Fibroblast of lung (primary cell): ENCODE data around the gene FBLN1. TPM values are rescaled to one million over a fixed set of nuclear protein-coding genes. Genes with fewer than 3 reads are reported as not detected.

Experiments used
- DNase-seq, 2 donors: peaks; one replicate each; pipeline versions ENCODE4 v3.0.0 to v3.0.0-alpha.2; 2010; ENCODE audit warnings: low read depth in 2 of 2
- H2AFZ ChIP-seq: 2 replicates; pipeline ENCODE4 v1.5.1; 2012; ENCODE audit warnings: low read length, control low read depth, inconsistent platforms
- H3K27ac ChIP-seq: 2 replicates; pipeline ENCODE4 v1.5.1; 2011; ENCODE audit warnings: low read length, control low read depth; ENCODE audit not compliant: insufficient read depth
- H3K27me3 ChIP-seq: 2 replicates; pipeline ENCODE4 v1.5.1; 2011; ENCODE audit warnings: mild to moderate bottlenecking, low read length; ENCODE audit not compliant: control insufficient read depth, insufficient read depth
- H3K36me3 ChIP-seq: 2 replicates; pipeline ENCODE4 v1.5.1; 2011; ENCODE audit warnings: low read length; ENCODE audit not compliant: control insufficient read depth, insufficient read depth
- H3K4me1 ChIP-seq: 2 replicates; pipeline ENCODE4 v1.5.1; 2011; ENCODE audit warnings: low read length; ENCODE audit not compliant: control insufficient read depth, insufficient read depth; ENCODE audit errors: extremely low read depth
- H3K4me2 ChIP-seq: 2 replicates; pipeline ENCODE4 v1.5.1; 2011; ENCODE audit warnings: low read length, control low read depth; ENCODE audit not compliant: insufficient read depth; ENCODE audit errors: extremely low read depth
- H3K4me3 ChIP-seq, 4 experiments: fragments of 200-600 bp in 1 of 4; sonication (generic) in 1 of 4; replicated peaks in 1 of 4; 2 replicates each; pipeline ENCODE4 v1.5.1; 2011 to 2016; ENCODE audit warnings: low read length in 4 of 4, low read depth in 3 of 4, mild to moderate bottlenecking in 3 of 4, control low read depth in 2 of 4, inconsistent platforms in 1 of 4, mixed read lengths in 1 of 4; ENCODE audit not compliant: insufficient read depth in 1 of 4; ENCODE audit errors: control extremely low read depth in 1 of 4
- H3K79me2 ChIP-seq: 2 replicates; pipeline ENCODE4 v1.5.1; 2012; ENCODE audit warnings: mild to moderate bottlenecking, low read length, inconsistent platforms; ENCODE audit not compliant: control insufficient read depth, insufficient read depth
- H3K9ac ChIP-seq: 2 replicates; pipeline ENCODE4 v1.5.1; 2011; ENCODE audit warnings: mild to moderate bottlenecking, low read length, control low read depth; ENCODE audit not compliant: insufficient read depth
- H3K9me3 ChIP-seq: 2 replicates; pipeline ENCODE4 v1.5.1; 2012; ENCODE audit warnings: low read depth, low read length; ENCODE audit not compliant: control insufficient read depth, insufficient read depth
- H4K20me1 ChIP-seq: 2 replicates; pipeline ENCODE4 v1.5.1; 2011; ENCODE audit warnings: low read length; ENCODE audit not compliant: control insufficient read depth, insufficient read depth; ENCODE audit errors: extremely low read depth
- EZH2 ChIP-seq: IDR thresholded peaks from 2 replicates; pipeline ENCODE4 v1.5.1; 2012; ENCODE audit warnings: low read length, control low read depth, mild to moderate bottlenecking; ENCODE audit errors: missing control alignments
- polyA plus RNA-seq, 2 donors: library from polyadenylated mRNA; depleted of rRNA in 1 of 2; stranded (reverse) in 1 of 2; unstranded in 1 of 2; fragments of >200 nt; gene quantifications; 2 replicates each; pipeline ENCODE4 v1.2.1, GENCODE V29; 2011 to 2012; ENCODE audit warnings: missing spikeins in 1 of 2
- total RNA-seq: library from RNA; depleted of rRNA; stranded (reverse); fragments of >200 nt; gene quantifications from 2 replicates; pipeline ENCODE4 v1.2.1, GENCODE V29; 2014
- TF ChIP-seq, protein P1 (sequence below), 2 donors: IDR thresholded peaks in 1 of 2; conservative IDR thresholded peaks in 1 of 2; 1 replicate in 1 of 2; 2 replicates in 1 of 2; pipeline ENCODE4 v1.5.1; 2011 to 2012; ENCODE audit warnings: low read length in 2 of 2, control low read depth in 1 of 2, inconsistent platforms in 1 of 2, low read depth in 1 of 2, mild to moderate bottlenecking in 1 of 2

FBLN1 gene
- total and polyA plus RNA-seq, 2 donors (not counting 1 experiment from before 2014, with no cell fraction given), result 134 to 270 TPM

DNA sequence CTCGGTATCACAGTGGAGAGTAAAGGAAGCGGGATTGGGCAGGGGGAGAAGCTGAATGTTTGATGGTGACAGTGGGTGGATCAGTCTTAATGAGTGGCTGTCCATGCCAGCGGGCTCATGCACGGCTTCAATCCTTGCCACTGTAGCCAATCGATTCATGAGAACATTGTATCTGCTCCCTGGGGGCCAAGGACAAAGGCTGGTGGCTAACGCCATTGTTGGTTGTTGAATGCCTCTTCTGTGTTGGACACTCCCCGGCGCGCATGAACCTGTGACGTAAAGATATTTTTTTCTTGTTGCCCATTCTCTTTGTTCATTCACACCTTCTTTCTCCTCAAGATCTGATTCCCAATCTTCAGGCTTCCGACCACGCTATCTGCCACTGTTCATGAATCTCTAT is 148.0 kb downstream of the FBLN1 start:
- TF ChIP-seq, protein P1, sequence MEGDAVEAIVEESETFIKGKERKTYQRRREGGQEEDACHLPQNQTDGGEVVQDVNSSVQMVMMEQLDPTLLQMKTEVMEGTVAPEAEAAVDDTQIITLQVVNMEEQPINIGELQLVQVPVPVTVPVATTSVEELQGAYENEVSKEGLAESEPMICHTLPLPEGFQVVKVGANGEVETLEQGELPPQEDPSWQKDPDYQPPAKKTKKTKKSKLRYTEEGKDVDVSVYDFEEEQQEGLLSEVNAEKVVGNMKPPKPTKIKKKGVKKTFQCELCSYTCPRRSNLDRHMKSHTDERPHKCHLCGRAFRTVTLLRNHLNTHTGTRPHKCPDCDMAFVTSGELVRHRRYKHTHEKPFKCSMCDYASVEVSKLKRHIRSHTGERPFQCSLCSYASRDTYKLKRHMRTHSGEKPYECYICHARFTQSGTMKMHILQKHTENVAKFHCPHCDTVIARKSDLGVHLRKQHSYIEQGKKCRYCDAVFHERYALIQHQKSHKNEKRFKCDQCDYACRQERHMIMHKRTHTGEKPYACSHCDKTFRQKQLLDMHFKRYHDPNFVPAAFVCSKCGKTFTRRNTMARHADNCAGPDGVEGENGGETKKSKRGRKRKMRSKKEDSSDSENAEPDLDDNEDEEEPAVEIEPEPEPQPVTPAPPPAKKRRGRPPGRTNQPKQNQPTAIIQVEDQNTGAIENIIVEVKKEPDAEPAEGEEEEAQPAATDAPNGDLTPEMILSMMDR (conservative IDR thresholded peaks at IDR 0.05 in 1 of 2, IDR thresholded peaks at IDR 0.05 in 1 of 2; ENCODE audit: low read depth in 1 of 2, low read length in 2 of 2), result no peak
- TF ChIP-seq EZH2, result no peak
- Histone ChIP-seq H3K36me3 (no peaks in the 10 kb centered on the region), H2AFZ (no peak overlapping the region), H3K9ac (no peak overlapping the region), H3K4me3 (no peak overlapping the region), H3K27ac (no peak overlapping the region), H3K79me2 (no peaks in the 10 kb centered on the region), H4K20me1 (no peaks in the 10 kb centered on the region), H3K27me3 (peaks cover 2% of the 10 kb centered on the region), H3K4me2 (no peak overlapping the region), H3K9me3 (no peaks in the 10 kb centered on the region), H3K4me1 (no peaks in the 10 kb centered on the region)
- DNase-seq, result no peak

Other genes starting within 250 kb of the FBLN1 start
- gene UPK3A, start 217.9 kb upstream of the FBLN1 start, total RNA-seq, result not detected in 2 replicates
- not detected in 2 replicates for gene UPK3A, start 217.9 kb upstream of the FBLN1 start, polyA plus RNA-seq
- 16.5 and 23.4 TPM in 2 replicates for gene FAM118A, start 192.9 kb upstream of the FBLN1 start, total RNA-seq
- 18.0 and 27.0 TPM in 2 replicates for gene FAM118A, start 192.9 kb upstream of the FBLN1 start, polyA plus RNA-seq
- not detected in 2 replicates for gene SMC1B, start 89.3 kb upstream of the FBLN1 start, total RNA-seq
- 0.01 TPM in 1 of 2 replicates, not detected in the other for gene SMC1B, start 89.3 kb upstream of the FBLN1 start, polyA plus RNA-seq
- gene RIBC2, start 89.2 kb upstream of the FBLN1 start, total RNA-seq, result under 0.01 TPM in 1 of 2 replicates, not detected in the other
- 1.6 and 2.1 TPM in 2 replicates for gene RIBC2, start 89.2 kb upstream of the FBLN1 start, polyA plus RNA-seq
- 155 and 164 TPM in 2 replicates for gene ATXN10, start 169.0 kb downstream of the FBLN1 start, total RNA-seq
- gene ATXN10, start 169.0 kb downstream of the FBLN1 start, polyA plus RNA-seq, result 331 and 350 TPM in 2 replicates